Measurements from ENCODE around the gene NTM.

Gene NTM

DNA sequence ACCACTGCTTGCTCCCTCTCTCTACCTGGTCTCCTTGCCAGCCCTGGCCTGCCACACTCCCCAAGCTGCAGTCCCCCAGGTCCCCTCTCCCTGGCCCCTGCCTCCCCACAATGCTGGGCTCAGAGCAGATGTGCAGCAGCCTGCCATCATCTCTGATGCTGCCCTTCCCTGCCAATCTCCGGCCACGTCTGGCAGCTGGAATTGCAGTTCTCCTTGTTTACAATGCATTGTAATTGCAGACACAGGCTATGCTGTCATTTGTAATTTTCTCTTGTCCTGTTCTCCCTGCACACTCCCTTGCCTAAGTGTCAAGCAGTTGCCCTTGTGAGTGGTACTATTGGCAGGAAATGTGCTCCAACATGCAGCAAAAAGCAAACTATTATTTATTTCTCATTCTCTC is 222.3 kb downstream of the NTM start:
- H3K4me3 ChIP-seq (ENCODE audit: low read depth, low read length) = no peak overlapping the region
- TF ChIP-seq, protein P1, sequence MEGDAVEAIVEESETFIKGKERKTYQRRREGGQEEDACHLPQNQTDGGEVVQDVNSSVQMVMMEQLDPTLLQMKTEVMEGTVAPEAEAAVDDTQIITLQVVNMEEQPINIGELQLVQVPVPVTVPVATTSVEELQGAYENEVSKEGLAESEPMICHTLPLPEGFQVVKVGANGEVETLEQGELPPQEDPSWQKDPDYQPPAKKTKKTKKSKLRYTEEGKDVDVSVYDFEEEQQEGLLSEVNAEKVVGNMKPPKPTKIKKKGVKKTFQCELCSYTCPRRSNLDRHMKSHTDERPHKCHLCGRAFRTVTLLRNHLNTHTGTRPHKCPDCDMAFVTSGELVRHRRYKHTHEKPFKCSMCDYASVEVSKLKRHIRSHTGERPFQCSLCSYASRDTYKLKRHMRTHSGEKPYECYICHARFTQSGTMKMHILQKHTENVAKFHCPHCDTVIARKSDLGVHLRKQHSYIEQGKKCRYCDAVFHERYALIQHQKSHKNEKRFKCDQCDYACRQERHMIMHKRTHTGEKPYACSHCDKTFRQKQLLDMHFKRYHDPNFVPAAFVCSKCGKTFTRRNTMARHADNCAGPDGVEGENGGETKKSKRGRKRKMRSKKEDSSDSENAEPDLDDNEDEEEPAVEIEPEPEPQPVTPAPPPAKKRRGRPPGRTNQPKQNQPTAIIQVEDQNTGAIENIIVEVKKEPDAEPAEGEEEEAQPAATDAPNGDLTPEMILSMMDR (IDR thresholded peaks at IDR 0.05; ENCODE audit: low read depth, low read length) = no peak

DNA sequence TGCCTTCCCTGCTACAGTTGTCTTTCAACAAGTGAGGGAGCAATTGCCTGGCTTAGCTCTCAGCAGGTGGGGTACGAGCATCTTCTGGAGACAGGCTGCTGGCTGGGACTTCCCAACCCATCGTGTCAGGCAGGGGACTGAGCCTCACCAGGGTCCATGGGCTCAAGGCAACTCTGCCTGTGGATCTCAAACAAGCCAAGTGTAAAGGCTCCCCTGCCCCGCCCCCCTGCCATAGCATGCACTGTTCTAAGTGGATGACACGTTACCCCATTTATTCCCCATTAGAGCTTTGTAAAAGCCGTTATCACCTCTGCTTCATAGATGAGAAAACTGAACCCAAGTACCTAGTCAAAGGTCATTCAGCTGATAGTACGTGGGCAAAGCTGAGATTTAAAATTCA is 222.9 kb downstream of the NTM start:
- TF ChIP-seq, protein P1 (IDR thresholded peaks at IDR 0.05; ENCODE audit: low read depth, low read length) = no peak
- H3K4me3 ChIP-seq (ENCODE audit: low read depth, low read length) = no peak overlapping the region

DNA sequence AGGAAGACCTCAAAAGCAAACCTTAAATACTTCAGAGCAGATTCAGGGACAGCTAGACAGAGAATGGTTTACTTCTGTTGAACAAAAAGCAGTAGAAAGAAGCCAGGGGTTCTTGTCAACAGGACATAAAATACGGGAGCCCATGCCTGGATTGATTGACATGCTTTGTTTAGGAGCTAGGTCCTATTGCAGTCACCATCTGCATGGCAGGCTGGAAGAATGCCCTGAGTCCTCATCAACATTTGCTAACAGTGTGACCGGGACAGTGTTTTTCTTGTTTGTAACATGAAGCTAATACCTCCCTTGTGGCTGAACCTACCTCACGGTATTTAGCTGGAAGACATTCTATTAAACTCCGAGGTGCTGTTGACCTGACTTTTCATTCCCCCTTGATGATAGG is 225.4 kb downstream of the NTM start:
- no peak overlapping the region for H3K4me3 ChIP-seq (ENCODE audit: low read depth, low read length)
- TF ChIP-seq, protein P1 (IDR thresholded peaks at IDR 0.05; ENCODE audit: low read depth, low read length) = no peak

DNA sequence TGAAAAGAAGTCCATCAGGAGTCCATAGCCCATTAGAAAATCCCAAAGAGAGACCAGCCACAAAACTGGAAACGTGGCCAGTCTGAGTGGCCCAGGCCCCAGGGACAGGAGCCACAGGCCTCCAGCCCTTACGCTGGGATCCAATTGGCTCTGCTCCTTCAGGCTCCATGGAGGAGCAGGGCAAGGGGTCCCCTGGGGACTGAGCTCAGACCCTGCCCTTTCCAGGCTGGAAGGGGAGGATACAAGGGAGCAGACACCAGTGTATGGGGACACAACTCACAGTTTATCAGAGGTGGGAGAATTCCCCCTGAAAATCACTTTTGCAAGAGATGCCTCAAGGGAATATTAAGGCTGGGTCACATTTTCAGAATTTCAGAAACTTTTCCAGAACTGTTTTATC is 227.5 kb downstream of the NTM start:
- TF ChIP-seq, protein P1 (IDR thresholded peaks at IDR 0.05; ENCODE audit: low read depth, low read length) = no peak
- H3K4me3 ChIP-seq (ENCODE audit: low read depth, low read length) = no peak overlapping the region

DNA sequence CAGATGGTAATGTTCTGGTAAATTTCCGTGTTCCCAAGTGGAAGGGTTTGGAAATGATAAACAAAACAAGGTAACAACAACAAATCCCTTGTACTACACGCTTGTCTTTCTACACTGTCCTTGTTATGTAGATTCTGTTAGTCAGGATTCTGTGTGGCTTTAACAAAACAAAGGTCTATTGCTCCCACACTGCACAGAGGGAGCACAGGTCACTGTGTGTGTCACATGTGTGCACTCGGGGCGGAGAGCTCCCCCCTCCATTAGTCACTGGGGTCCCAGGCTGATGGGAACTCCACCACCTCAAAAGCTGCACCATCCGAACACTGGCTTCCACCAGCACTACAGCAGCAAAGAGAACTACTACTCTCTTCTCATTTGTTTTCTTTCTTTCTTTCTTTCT is 227.9 kb downstream of the NTM start:
- TF ChIP-seq, protein P1 (IDR thresholded peaks at IDR 0.05; ENCODE audit: low read depth, low read length) = no peak
- no peak overlapping the region for H3K4me3 ChIP-seq (ENCODE audit: low read depth, low read length)

DNA sequence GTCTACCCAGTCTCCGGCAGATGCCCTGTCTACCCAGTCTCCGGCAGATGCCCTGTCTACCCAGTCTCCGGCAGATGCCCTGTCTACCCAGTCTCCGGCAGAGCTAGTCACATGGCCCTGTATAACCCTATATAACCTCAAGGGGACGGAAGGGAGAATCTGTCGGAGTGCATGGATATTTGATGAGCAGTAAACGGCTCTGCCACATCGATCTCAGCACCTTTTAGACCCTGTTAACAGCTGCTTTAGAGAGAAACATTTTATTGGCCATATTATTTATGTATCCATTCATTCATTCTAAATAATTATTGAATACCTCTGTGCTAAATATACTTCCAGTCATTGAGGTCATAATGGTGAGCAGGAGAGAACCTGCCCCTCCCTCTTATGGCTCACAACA is 228.9 kb downstream of the NTM start:
- TF ChIP-seq, protein P1 (IDR thresholded peaks at IDR 0.05; ENCODE audit: low read depth, low read length) = no peak
- H3K4me3 ChIP-seq (ENCODE audit: low read depth, low read length) = no peak overlapping the region

DNA sequence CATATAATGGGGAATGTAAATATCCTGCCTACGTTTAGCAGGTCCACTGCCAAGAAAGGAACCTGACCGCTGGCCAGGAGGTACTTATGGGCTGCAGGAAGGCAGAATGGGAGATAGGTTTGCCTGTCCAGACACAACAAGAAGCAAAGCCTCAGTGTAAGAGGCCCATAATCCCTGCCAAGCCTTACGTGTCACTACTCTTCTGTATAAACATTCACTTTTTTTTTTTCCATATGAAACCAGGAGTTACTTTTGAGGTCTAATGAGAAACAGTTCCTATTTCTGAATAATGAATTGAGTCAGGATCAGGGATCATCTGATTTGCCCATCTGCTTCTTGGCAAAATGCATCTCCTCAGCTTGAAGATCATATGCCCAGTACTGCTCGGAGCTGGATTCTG is 230.2 kb downstream of the NTM start:
- TF ChIP-seq, protein P1 (IDR thresholded peaks at IDR 0.05; ENCODE audit: low read depth, low read length) = no peak

More for the DNA sequence above, 230.2 kb downstream of the NTM start:
- H3K4me3 ChIP-seq (ENCODE audit: low read depth, low read length) = no peak overlapping the region
